Hepatic stellate cell (primary cell): Measurements from ENCODE around the gene ABHD4.
"Not testable (repeated sequence)": the region's sequence is repeated elsewhere in the genome, so short reads cannot be mapped to it uniquely, and the experiment has no call there.

Experiments used
- DNase-seq: peaks from one replicate; pipeline ENCODE4 v3.0.0; 2011; ENCODE audit warnings: low spot score

Gene ABHD4

GRCh38 chr14:22598099-22598895 is at the start of gene ABHD4:
Gene ABHD4 (plus strand): TSS chr14:22598300. CDS start chr14:22598307, 7 bp downstream.
- peak; percentile 78 for DNase-seq

GRCh38 chr14:22549324-22549962 is 48.7 kb upstream of the ABHD4 start:
- no peak for DNase-seq

GRCh38 chr14:22549981-22550673 is 48.0 kb upstream of the ABHD4 start:
- DNase-seq = no peak

- peak; percentile 24 for DNase-seq
Observed at GRCh38 chr14:22551605-22551997, 46.5 kb upstream of the ABHD4 start.

GRCh38 chr14:22552001-22552826 is 45.9 kb upstream of the ABHD4 start:
- DNase-seq = no peak

GRCh38 chr14:22552827-22553076 is 45.3 kb upstream of the ABHD4 start:
- DNase-seq = no peak

- no peak for DNase-seq
Observed at GRCh38 chr14:22553445-22553844, 44.7 kb upstream of the ABHD4 start.

GRCh38 chr14:22553861-22554497 is 44.1 kb upstream of the ABHD4 start:
- not testable (repeated sequence) for DNase-seq

GRCh38 chr14:22554498-22555383 is 43.4 kb upstream of the ABHD4 start:
- no peak for DNase-seq

GRCh38 chr14:22555384-22556011 is 42.6 kb upstream of the ABHD4 start:
- DNase-seq = no peak

- DNase-seq = peak; percentile 36
Observed at GRCh38 chr14:22556021-22556989, 41.8 kb upstream of the ABHD4 start.

GRCh38 chr14:22556990-22557623 is 41.0 kb upstream of the ABHD4 start:
- peak; percentile 84 for DNase-seq

GRCh38 chr14:22557846-22558220 is 40.3 kb upstream of the ABHD4 start:
- no peak for DNase-seq

- DNase-seq = no peak
Observed at GRCh38 chr14:22558221-22558913, 39.7 kb upstream of the ABHD4 start.

GRCh38 chr14:22559041-22559440 is 39.1 kb upstream of the ABHD4 start:
- no peak for DNase-seq

GRCh38 chr14:22560662-22561365 is 37.3 kb upstream of the ABHD4 start:
- DNase-seq = no peak

GRCh38 chr14:22561366-22561660 is 36.8 kb upstream of the ABHD4 start:
- DNase-seq = no peak
